B cell (primary cell): ENCODE measurements around the gene IL34. TPM values are rescaled to one million over a fixed set of nuclear protein-coding genes. Genes with fewer than 3 reads are reported as not detected.

Source experiments
- ATAC-seq: fragments of 200-7000 bp; cut with Tn5 transposase; one replicate; pipeline ENCODE4 v1.10.0; 2021; ENCODE audit warnings: low read depth, mild to moderate bottlenecking, moderate number of reproducible peaks, moderate library complexity
- CTCF ChIA-PET: fragments of 350-600 bp; sonication (Branson Sonifier 250); formaldehyde crosslinking; loops from one replicate; lab custom pipeline; 2021; ENCODE audit warnings: antibody characterized with exemption, inconsistent platforms; lab: Charles Lee
- POLR2A ChIA-PET: fragments of 350-600 bp; sonication (Branson Sonifier 250); formaldehyde crosslinking; loops from one replicate; lab custom pipeline; 2021; ENCODE audit warnings: antibody characterized with exemption; lab: Charles Lee
- DNase-seq: peaks from one replicate; pipeline ENCODE4 v3.0.0; 2013
- H2AFZ ChIP-seq: 2 replicates; pipeline ENCODE4 v1.6.1; 2012; ENCODE audit warnings: mild to moderate bottlenecking, low read depth, low read length; ENCODE audit not compliant: insufficient read depth, poor library complexity, severe bottlenecking
- H3K27ac ChIP-seq, 2 donors: 1 replicate in 1 of 2; 2 replicates in 1 of 2; pipeline ENCODE4 v1.5.1; 2012 to 2013; ENCODE audit warnings: low read length in 2 of 2, mild to moderate bottlenecking in 2 of 2, moderate library complexity in 1 of 2
- H3K27me3 ChIP-seq, 4 experiments: fragments of 200-600 bp in 1 of 4; sonication (generic) in 1 of 4; replicated peaks in 1 of 4; 1 replicate in 2 of 4; 2 replicates in 2 of 4; pipeline versions ENCODE4 v1.6.1 to v1.7.0; 2013 to 2016; ENCODE audit warnings: low read length in 3 of 4, mild to moderate bottlenecking in 2 of 4, mixed read lengths in 1 of 4, moderate library complexity in 1 of 4; ENCODE audit not compliant: insufficient read depth in 4 of 4, control insufficient read depth in 3 of 4; ENCODE audit errors: control extremely low read depth in 1 of 4
- H3K36me3 ChIP-seq, 2 experiments: replicated peaks in 1 of 2; 1 replicate in 1 of 2; 2 replicates in 1 of 2; pipeline versions ENCODE4 v1.6.1 to v1.7.1; 2013; ENCODE audit warnings: low read length in 1 of 2; ENCODE audit not compliant: insufficient read depth in 2 of 2, control insufficient read depth in 1 of 2; ENCODE audit errors: control extremely low read depth in 1 of 2, extremely low read depth in 1 of 2
- H3K4me1 ChIP-seq, 2 donors: fragments of 200-600 bp in 1 of 2; sonication (generic) in 1 of 2; 1 replicate in 1 of 2; 2 replicates in 1 of 2; pipeline versions ENCODE4 v1.5.1 to v1.6.1; 2013 to 2017; ENCODE audit warnings: low read length in 2 of 2; ENCODE audit not compliant: control insufficient read depth in 2 of 2, insufficient read depth in 2 of 2
- H3K4me2 ChIP-seq: replicated peaks from 2 replicates; pipeline ENCODE3; 2012; ENCODE audit warnings: mild to moderate bottlenecking, low read depth, low read length; ENCODE audit not compliant: poor library complexity, severe bottlenecking
- H3K4me3 ChIP-seq, 5 experiments: fragments of 200-600 bp in 1 of 5; sonication (generic) in 1 of 5; 1 replicate in 3 of 5; 2 replicates in 2 of 5; pipeline versions ENCODE4 v1.5.1 to v1.7.0; 2011 to 2016; ENCODE audit warnings: low read length in 4 of 5, mild to moderate bottlenecking in 4 of 5, low read depth in 2 of 5, control low read depth in 1 of 5, moderate library complexity in 1 of 5; ENCODE audit not compliant: insufficient read depth in 1 of 5; ENCODE audit errors: control extremely low read depth in 1 of 5, extremely low read depth in 1 of 5
- H3K79me2 ChIP-seq: fragments of 200-600 bp; sonication (generic); one replicate; pipeline ENCODE4 v1.6.0; 2016; ENCODE audit warnings: low read length; ENCODE audit not compliant: control insufficient read depth, insufficient read depth
- H3K9ac ChIP-seq: fragments of 200-600 bp; sonication (generic); 2 replicates; pipeline ENCODE4 v1.6.1; 2017; ENCODE audit warnings: mild to moderate bottlenecking, low read length, moderate library complexity
- H3K9me3 ChIP-seq, 3 donors: one replicate each; pipeline versions ENCODE4 v1.6.1 to v1.7.1; 2013; ENCODE audit warnings: low read length in 2 of 3; ENCODE audit not compliant: control insufficient read depth in 2 of 3, insufficient read depth in 1 of 3; ENCODE audit errors: control extremely low read depth in 1 of 3
- H4K20me1 ChIP-seq: 2 replicates; pipeline ENCODE4 v1.6.0; 2012; ENCODE audit warnings: mild to moderate bottlenecking, low read length; ENCODE audit not compliant: insufficient read depth, control insufficient read depth, poor library complexity, severe bottlenecking
- H3K27ac Mint-ChIP-seq: one replicate; pipeline ENCODE4 v1.8.0; 2021; ENCODE audit warnings: mixed read lengths
- H3K27me3 Mint-ChIP-seq: one replicate; pipeline ENCODE4 v1.8.0; 2021; ENCODE audit warnings: mixed read lengths
- H3K4me1 Mint-ChIP-seq: one replicate; pipeline ENCODE4 v1.8.0; 2021; ENCODE audit warnings: mixed read lengths
- H3K4me3 Mint-ChIP-seq: one replicate; pipeline ENCODE4 v1.8.0; 2021; ENCODE audit warnings: mixed read lengths
- H3K9me3 Mint-ChIP-seq: one replicate; pipeline ENCODE4 v1.8.0; 2022; ENCODE audit warnings: mixed read lengths; ENCODE audit not compliant: insufficient read depth
- CTCF ChIP-seq: fragments of 200-600 bp; IDR thresholded peaks from one replicate; pipeline ENCODE4 v1.8.0; 2022; ENCODE audit warnings: antibody characterized with exemption, mild to moderate bottlenecking
- EZH2 ChIP-seq: IDR thresholded peaks from 2 replicates; pipeline ENCODE4 v1.6.1; 2012; ENCODE audit warnings: borderline replicate concordance, low read depth, mild to moderate bottlenecking, moderate library complexity, low read length; ENCODE audit not compliant: insufficient read depth, poor library complexity, severe bottlenecking
- WGBS: methylation state at CpG from one replicate; pipeline ENCODE4 v1.1.5; 2013; ENCODE audit warnings: missing lambda C conversion rate; ENCODE audit not compliant: insufficient coverage; 5-methylcytosine and 5-hydroxymethylcytosine counted together
- intact Hi-C: fragments of 100-400 bp; cut with micrococcal nuclease; formaldehyde crosslinking; loops from one replicate; pipeline ENCODE4 v1.10.0; 2022
- polyA plus RNA-seq: library from polyadenylated mRNA; depleted of rRNA; stranded (reverse); fragments of >200 nt; gene quantifications from 2 replicates; pipeline ENCODE4 v1.2.3, GENCODE V29; 2012
- total RNA-seq, 2 donors: library from RNA; stranded (reverse); fragments of 120-200 nt in 1 of 2; gene quantifications; 1 replicate in 1 of 2; 2 replicates in 1 of 2; pipeline versions ENCODE4 v1.2.3 to v1.2.4, GENCODE V29; 2013 to 2022

Gene IL34
- total and polyA plus RNA-seq, 2 donors (not counting 1 experiment from before 2014, with no cell fraction given) = 0.09 TPM; not detected in 1

- Mint-ChIP-seq H3K4me1 (no peaks in the 10 kb centered on the region), H3K9me3 (no peaks in the 10 kb centered on the region), H3K27ac (no peak overlapping the region), H3K4me3 (no peak overlapping the region), H3K27me3 (no peaks in the 10 kb centered on the region)
- Histone ChIP-seq H3K27ac (no peak overlapping the region), H3K4me3 (no peak overlapping the region), H4K20me1 (peaks cover 8% of the 10 kb centered on the region), H2AFZ (no peak overlapping the region), H3K4me1 (no peaks in the 10 kb centered on the region), H3K27me3 (no peaks in the 10 kb centered on the region), H3K4me2 (no peak overlapping the region), H3K9ac (no peak overlapping the region), H3K9me3 (no peaks in the 10 kb centered on the region), H3K79me2 (no peaks in the 10 kb centered on the region), H3K36me3 (peaks cover 0 to 7% of the 10 kb centered on the region in 2 experiments)
- ChIA-PET POLR2A (no interaction called here), CTCF (no interaction called here)
- DNase-seq (no peak), ATAC-seq (no peak)
- intact Hi-C loops = no loop called here
- 97% methylated on average over 11 of the region's 11 CpGs for WGBS
- TF ChIP-seq CTCF = no peak
- TF ChIP-seq EZH2 = no peak
Measured at GRCh38 chr16:70704586-70704985, 58.2 kb downstream of the IL34 start.

GRCh38 chr16:70705056-70705455 is 58.7 kb downstream of the IL34 start:
- Histone ChIP-seq H3K4me2 (no peak overlapping the region), H3K36me3 (peaks cover 0 to 9% of the 10 kb centered on the region in 2 experiments), H3K9ac (no peak overlapping the region), H3K27ac (no peak overlapping the region), H3K4me3 (no peak overlapping the region), H4K20me1 (peaks cover 8% of the 10 kb centered on the region), H3K9me3 (no peaks in the 10 kb centered on the region), H3K79me2 (no peaks in the 10 kb centered on the region), H3K4me1 (no peaks in the 10 kb centered on the region), H2AFZ (no peak overlapping the region), H3K27me3 (no peaks in the 10 kb centered on the region)
- intact Hi-C loops = no loop called here
- ChIA-PET POLR2A (no interaction called here), CTCF (no interaction called here)
- Mint-ChIP-seq H3K4me3 (no peak overlapping the region), H3K27me3 (no peaks in the 10 kb centered on the region), H3K9me3 (no peaks in the 10 kb centered on the region), H3K27ac (no peak overlapping the region), H3K4me1 (no peaks in the 10 kb centered on the region)
- TF ChIP-seq CTCF (no peak), EZH2 (no peak)
- no peak for ATAC-seq
- no peak for DNase-seq
- WGBS = 96% methylated on average over 7 of the region's 8 CpGs
